ENCODE measurements around the gene LTO1. TPM values are rescaled to one million over a fixed set of nuclear protein-coding genes. Genes with fewer than 3 reads are reported as not detected.
A peak's percentile ranks its signal among the peaks of the same experiment; 100 is the strongest.

Gene LTO1
- total and polyA plus RNA-seq, 10 donors = 17.5 to 41.4 (median 31.0) TPM

GRCh38 chr11:69657911-69658625 lies 17.1 kb downstream of the LTO1 start:
- no peak overlapping the region for H3K4me3 ChIP-seq
- no peaks in the 10 kb centered on the region for H3K9me3 ChIP-seq
- 60 to 77% (median 64%) methylated on average over 15 to 27 of the region's 27 CpGs for WGBS, 5 donors
- intact Hi-C loops (cut with DNase I; ENCODE audit: low total_unique reads) = no loop called here
- peaks cover 0 to 15% (median 8%) of the 10 kb centered on the region in 6 donors for H3K4me1 ChIP-seq
- peaks cover 0 to 38% (median 7%) of the 10 kb centered on the region in 6 donors for H3K36me3 ChIP-seq
- H3K27me3 ChIP-seq (replicated peaks in 1 of 7) = no peaks in the 10 kb centered on the region
- peak; percentile 78 for DNase-seq
- TF ChIP-seq POLR2A (IDR thresholded peaks at IDR 0.05) (no peak), CTCF (IDR thresholded peaks at IDR 0.05 in 8 of 11, conservative IDR thresholded peaks at IDR 0.05 in 3 of 11) (no peak), POLR2AphosphoS5 (IDR thresholded peaks at IDR 0.05) (peak in 2 of 3 donors; percentile 51 to 66)
- no peak overlapping the region for H3K27ac ChIP-seq

- H3K4me1 ChIP-seq = peaks cover 0 to 15% (median 8%) of the 10 kb centered on the region in 6 donors
- WGBS, 5 donors = 85 to 92% (median 90%) methylated on average over 10 to 14 of the region's 14 CpGs
- no peaks in the 10 kb centered on the region for H3K9me3 ChIP-seq
- no peak overlapping the region for H3K4me3 ChIP-seq
- TF ChIP-seq POLR2AphosphoS5 (IDR thresholded peaks at IDR 0.05) (no peak), POLR2A (IDR thresholded peaks at IDR 0.05) (no peak), CTCF (IDR thresholded peaks at IDR 0.05 in 8 of 11, conservative IDR thresholded peaks at IDR 0.05 in 3 of 11) (no peak)
- H3K36me3 ChIP-seq = peaks cover 0 to 38% (median 10%) of the 10 kb centered on the region in 6 donors
- intact Hi-C loops (cut with DNase I; ENCODE audit: low total_unique reads) = no loop called here
- no peak overlapping the region for H3K27ac ChIP-seq
- H3K27me3 ChIP-seq (replicated peaks in 1 of 7) = no peaks in the 10 kb centered on the region
- DNase-seq = peak; percentile 62
Observed at GRCh38 chr11:69657456-69657910, 17.7 kb downstream of the LTO1 start.

GRCh38 chr11:69656536-69657455 lies 18.4 kb downstream of the LTO1 start:
- Histone ChIP-seq H3K27ac (no peak overlapping the region), H3K36me3 (peaks cover 0 to 40% (median 16%) of the 10 kb centered on the region in 6 donors), H3K9me3 (no peaks in the 10 kb centered on the region), H3K4me3 (no peak overlapping the region), H3K4me1 (peaks cover 0 to 15% (median 8%) of the 10 kb centered on the region in 6 donors), H3K27me3 (replicated peaks in 1 of 7) (no peaks in the 10 kb centered on the region)
- peak; percentile 47 for DNase-seq
- intact Hi-C loops (cut with DNase I; ENCODE audit: low total_unique reads) = no loop called here
- 77 to 86% (median 83%) methylated on average over 20 of the region's 20 CpGs for WGBS, 5 donors
- TF ChIP-seq POLR2A (IDR thresholded peaks at IDR 0.05) (no peak), CTCF (IDR thresholded peaks at IDR 0.05 in 8 of 11, conservative IDR thresholded peaks at IDR 0.05 in 3 of 11) (no peak), POLR2AphosphoS5 (IDR thresholded peaks at IDR 0.05) (no peak)

Data from spleen (tissue), 11 donors.